Tibial artery (tissue), 4 donors: ENCODE data around the gene PPIH.
A peak's percentile ranks its signal among the peaks of the same experiment; 100 is the strongest.

Experiments
- DNase-seq, 2 donors: peaks; one replicate each; pipeline ENCODE4 v3.0.0-alpha.2; 2019
- H3K27ac ChIP-seq, 2 donors: fragments of 200-600 bp; sonication (generic) in 1 of 2; 1 replicate in 1 of 2; 2 replicates in 1 of 2; pipeline ENCODE4 v1.5.1; 2018 to 2019; ENCODE audit warnings: mild to moderate bottlenecking in 1 of 2
- H3K27me3 ChIP-seq, 2 donors: fragments of 200-600 bp; sonication (generic) in 1 of 2; one replicate each; pipeline versions ENCODE4 v1.5.1 to v1.6.0; 2016 to 2019
- H3K36me3 ChIP-seq, 3 donors: fragments of 200-600 bp; sonication (generic) in 2 of 3; one replicate each; pipeline ENCODE4 v1.5.1; 2016 to 2019; ENCODE audit warnings: mild to moderate bottlenecking in 2 of 3
- H3K4me1 ChIP-seq, 4 donors: fragments of 200-600 bp; sonication (generic) in 2 of 4; 1 replicate in 3 of 4; 2 replicates in 1 of 4; pipeline ENCODE4 v1.5.1; 2016 to 2019
- H3K4me3 ChIP-seq, 2 donors: fragments of 200-600 bp; sonication (generic) in 1 of 2; 1 replicate in 1 of 2; 2 replicates in 1 of 2; pipeline ENCODE4 v1.5.1; 2018 to 2019; ENCODE audit warnings: mild to moderate bottlenecking in 2 of 2
- H3K9me3 ChIP-seq, 3 donors: fragments of 200-600 bp; sonication (generic) in 1 of 3; one replicate each; pipeline ENCODE4 v1.5.1; 2016 to 2019
- intact Hi-C: fragments of 100-400 bp; cut with DNase I; formaldehyde crosslinking; loops from one replicate; pipeline ENCODE4 v1.15.0; 2023; ENCODE audit warnings: low total_unique reads
- TF ChIP-seq, protein P1 (sequence below), 2 experiments: fragments of 200-600 bp in 1 of 2; fragments of 450-650 bp in 1 of 2; IDR thresholded peaks; one replicate each; pipeline ENCODE4 v1.5.1; 2017 to 2019; ENCODE audit warnings: antibody characterized with exemption in 2 of 2, mild to moderate bottlenecking in 1 of 2, moderate library complexity in 1 of 2

The PPIH gene

DNA sequence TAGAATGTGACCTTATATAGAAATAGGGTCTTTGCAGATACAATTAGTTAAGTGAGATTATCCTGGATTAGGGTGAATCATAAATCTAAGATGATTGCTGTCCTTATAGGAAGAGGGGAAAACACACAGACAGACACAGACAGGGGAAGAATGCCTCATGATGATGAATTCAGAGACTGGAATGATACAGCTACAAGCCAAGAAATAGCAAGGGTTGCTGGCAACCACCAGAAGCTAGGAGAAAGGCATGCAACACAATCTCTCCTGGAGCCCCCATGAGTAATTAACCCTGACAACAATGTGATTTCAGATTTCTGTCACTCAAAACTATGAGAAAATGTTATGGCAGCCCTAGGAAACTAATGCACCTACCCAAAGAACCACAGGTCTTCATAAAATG is 19.1 kb upstream of the PPIH start:
- peaks cover 0 to 8% (median 0%) of the 10 kb centered on the region in 3 donors for H3K36me3 ChIP-seq
- DNase-seq = no peak
- no peaks in the 10 kb centered on the region for H3K4me1 ChIP-seq
- H3K4me3 ChIP-seq = no peak overlapping the region
- no peaks in the 10 kb centered on the region for H3K9me3 ChIP-seq
- no peak overlapping the region for H3K27ac ChIP-seq
- H3K27me3 ChIP-seq = no peaks in the 10 kb centered on the region
- TF ChIP-seq, protein P1, sequence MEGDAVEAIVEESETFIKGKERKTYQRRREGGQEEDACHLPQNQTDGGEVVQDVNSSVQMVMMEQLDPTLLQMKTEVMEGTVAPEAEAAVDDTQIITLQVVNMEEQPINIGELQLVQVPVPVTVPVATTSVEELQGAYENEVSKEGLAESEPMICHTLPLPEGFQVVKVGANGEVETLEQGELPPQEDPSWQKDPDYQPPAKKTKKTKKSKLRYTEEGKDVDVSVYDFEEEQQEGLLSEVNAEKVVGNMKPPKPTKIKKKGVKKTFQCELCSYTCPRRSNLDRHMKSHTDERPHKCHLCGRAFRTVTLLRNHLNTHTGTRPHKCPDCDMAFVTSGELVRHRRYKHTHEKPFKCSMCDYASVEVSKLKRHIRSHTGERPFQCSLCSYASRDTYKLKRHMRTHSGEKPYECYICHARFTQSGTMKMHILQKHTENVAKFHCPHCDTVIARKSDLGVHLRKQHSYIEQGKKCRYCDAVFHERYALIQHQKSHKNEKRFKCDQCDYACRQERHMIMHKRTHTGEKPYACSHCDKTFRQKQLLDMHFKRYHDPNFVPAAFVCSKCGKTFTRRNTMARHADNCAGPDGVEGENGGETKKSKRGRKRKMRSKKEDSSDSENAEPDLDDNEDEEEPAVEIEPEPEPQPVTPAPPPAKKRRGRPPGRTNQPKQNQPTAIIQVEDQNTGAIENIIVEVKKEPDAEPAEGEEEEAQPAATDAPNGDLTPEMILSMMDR (IDR thresholded peaks at IDR 0.05) = no peak
- intact Hi-C loops = no loop called here

DNA sequence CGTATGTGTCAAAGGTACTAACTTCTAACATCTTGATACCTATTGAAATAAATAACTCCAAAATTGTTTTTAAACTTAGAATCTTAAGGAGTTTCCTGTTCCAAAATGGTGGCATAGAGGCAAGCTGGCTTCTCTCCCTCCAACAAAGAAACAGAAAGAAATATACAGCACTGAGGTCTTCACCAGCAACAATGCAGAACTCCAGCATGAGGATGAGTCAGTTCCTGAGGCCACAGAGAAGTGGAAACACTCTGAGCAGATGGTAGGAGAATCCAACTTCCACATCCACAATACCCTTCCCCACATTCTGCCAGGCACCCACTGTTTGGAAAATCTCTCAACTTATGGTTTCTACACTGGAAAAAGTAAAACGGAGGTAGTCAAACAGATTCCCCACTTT is 12.2 kb upstream of the PPIH start:
- no peak overlapping the region for H3K27ac ChIP-seq
- no peaks in the 10 kb centered on the region for H3K9me3 ChIP-seq
- TF ChIP-seq, protein P1 (IDR thresholded peaks at IDR 0.05) = no peak
- H3K4me3 ChIP-seq = no peak overlapping the region
- no peaks in the 10 kb centered on the region for H3K4me1 ChIP-seq
- peaks cover 0 to 30% (median 8%) of the 10 kb centered on the region in 3 donors for H3K36me3 ChIP-seq
- intact Hi-C loops = no loop called here
- H3K27me3 ChIP-seq = no peaks in the 10 kb centered on the region
- no peak for DNase-seq

DNA sequence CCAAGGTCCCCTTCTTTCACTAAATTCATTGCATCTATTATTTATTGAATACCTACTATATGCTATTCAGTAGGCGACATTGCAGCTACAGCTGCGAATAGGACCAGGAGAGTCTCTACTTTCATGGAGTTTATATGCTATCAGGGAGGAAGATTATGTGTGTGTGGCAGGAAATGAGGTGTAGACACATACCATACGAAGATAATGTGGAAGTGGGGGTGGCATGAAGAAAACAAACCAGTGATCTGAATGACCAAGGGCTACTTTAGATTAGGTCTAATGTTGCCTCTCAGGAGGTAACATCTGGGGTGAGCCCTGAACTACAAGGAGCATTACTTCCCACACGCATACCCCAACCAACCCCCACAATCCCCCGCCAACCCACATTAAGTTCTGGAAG is 1.0 kb upstream of the PPIH start:
- peaks cover 0 to 22% (median 7%) of the 10 kb centered on the region in 3 donors for H3K36me3 ChIP-seq
- H3K4me1 ChIP-seq = peaks cover 0 to 21% (median 14%) of the 10 kb centered on the region in 4 donors
- H3K9me3 ChIP-seq = no peaks in the 10 kb centered on the region
- TF ChIP-seq, protein P1 (IDR thresholded peaks at IDR 0.05) = no peak
- H3K4me3 ChIP-seq = peak overlapping the region in 1 of 2 donors; percentile 75
- H3K27me3 ChIP-seq = no peaks in the 10 kb centered on the region
- peak overlapping the region; percentile 85 to 91 for H3K27ac ChIP-seq
- DNase-seq = no peak
- intact Hi-C loops = no loop called here

DNA sequence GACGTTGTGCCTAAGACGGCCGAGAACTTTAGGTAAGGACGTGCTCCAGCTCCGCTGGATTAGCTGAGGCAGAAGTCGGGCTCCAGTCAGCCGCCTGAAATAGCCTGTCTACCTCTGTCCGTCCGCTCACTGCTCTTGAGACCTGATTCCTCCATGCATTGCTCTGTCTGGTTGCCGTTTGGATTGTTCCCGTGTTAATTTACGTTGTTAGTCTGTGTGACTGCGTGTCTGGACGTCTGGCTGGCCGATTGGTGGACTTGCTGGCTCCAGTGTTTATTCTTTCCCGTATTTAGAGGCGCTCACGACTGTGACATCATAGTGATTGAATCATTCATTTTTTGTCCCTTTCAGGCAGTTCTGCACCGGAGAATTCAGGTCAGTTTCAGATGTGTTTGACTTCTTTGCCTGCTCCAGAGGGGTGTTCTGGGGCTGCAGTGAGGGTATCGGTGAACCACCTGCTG is 684 bp downstream of the PPIH start:
- intact Hi-C loops = no loop called here
- no peak for DNase-seq
- Histone ChIP-seq H3K36me3 (peaks cover 3 to 33% (median 11%) of the 10 kb centered on the region in 3 donors), H3K27me3 (no peaks in the 10 kb centered on the region), H3K27ac (peak overlapping the region; percentile 85 to 91), H3K4me1 (peaks cover 0 to 21% (median 14%) of the 10 kb centered on the region in 4 donors), H3K9me3 (no peaks in the 10 kb centered on the region), H3K4me3 (peak overlapping the region; percentile 75 to 84)
- TF ChIP-seq, protein P1 (IDR thresholded peaks at IDR 0.05) = no peak

DNA sequence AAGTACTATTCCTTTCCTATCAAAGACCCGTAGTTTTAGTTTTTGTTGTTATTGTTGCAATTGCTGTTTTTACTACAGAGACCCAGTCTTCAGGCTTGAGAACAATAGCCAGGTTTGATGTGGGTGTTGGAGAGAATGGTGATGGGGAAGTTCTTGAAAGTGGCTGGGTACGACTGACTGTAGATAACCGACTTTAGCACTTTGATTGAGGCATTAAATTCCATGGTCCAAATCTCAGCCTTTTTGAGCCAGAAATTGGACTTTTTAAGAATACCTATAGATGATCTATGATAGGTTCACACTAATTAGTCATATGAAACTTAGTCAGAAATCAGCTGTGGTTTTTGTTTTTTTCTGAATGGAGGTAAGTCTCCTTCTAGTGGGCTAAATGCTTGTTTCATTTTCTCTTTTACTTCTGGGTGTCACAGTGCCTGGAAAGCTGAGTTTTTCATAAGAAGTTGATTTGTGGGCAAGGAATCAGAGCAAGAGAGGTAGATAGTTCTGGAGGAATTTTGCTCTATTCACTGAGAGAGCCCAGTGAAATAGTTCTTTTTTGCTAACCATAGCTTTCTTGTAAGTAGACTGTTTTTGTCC is 2.8 kb downstream of the PPIH start:
- intact Hi-C loops = no loop called here
- Histone ChIP-seq H3K27me3 (no peaks in the 10 kb centered on the region), H3K4me1 (peaks cover 0 to 21% (median 14%) of the 10 kb centered on the region in 4 donors), H3K9me3 (no peaks in the 10 kb centered on the region), H3K27ac (no peak overlapping the region), H3K4me3 (no peak overlapping the region), H3K36me3 (peaks cover 13 to 54% (median 24%) of the 10 kb centered on the region in 3 donors)
- no peak for DNase-seq
- TF ChIP-seq, protein P1 (IDR thresholded peaks at IDR 0.05) = no peak
